Stimulated activated CD4-positive, alpha-beta T cell treated with anti-CD3 and anti-CD28 coated beads, TNF-alpha, amount 100 ng/mL, for 4 hours (primary cell): Measurements from ENCODE around the gene CYB5D1.

ENCODE experiments used
- DNase-seq, 3 experiments: peaks; one replicate each; pipeline ENCODE4 v3.0.0-alpha.2; 2020; ENCODE audit warnings: low read depth in 3 of 3

CYB5D1 gene

DNA sequence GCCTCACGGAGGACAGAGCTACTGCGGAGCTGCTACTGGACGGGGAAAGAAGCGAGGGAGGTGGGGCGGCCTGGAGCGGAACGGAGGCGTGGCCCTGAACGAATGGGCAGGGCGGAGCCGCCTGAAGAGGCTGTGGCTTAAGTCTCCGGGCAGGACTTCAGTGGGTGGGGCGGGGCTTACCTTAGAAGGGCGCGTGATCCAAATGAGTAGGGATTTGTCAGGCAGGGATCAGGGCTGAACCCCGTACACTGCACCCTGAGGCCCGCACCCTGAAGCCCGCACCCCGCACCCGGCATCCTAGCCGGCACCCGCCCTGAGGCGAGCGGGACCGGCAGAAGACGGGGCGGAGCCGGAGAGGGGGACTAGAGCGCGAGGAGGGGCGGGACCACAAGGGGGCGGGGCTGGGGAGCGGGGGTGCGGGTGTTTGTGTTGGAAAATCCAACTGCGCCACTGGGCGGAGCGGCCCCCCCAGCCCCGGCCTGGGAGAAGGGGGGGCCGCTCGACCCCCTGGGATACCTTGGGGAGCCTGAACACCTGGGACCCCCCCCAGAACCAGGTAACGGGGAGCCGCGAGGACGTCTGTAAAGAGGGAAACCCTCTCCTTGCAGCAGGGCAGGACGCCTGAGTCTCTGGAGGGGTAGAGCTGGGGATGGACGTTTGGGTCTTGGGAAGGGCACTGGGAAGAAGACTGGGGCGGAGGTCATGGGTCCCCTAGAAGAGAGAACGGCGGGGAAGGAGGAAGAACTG is 23.8 kb upstream of the CYB5D1 start, which contains the start of gene KDM6B:
TSS of gene KDM6B (plus strand) at position 423 of the 747 bp plus-strand sequence. CDS start 11,338 bp downstream, outside the sequence.
- peak in 2 of 3 experiments; percentile 76 to 81 for DNase-seq

DNA sequence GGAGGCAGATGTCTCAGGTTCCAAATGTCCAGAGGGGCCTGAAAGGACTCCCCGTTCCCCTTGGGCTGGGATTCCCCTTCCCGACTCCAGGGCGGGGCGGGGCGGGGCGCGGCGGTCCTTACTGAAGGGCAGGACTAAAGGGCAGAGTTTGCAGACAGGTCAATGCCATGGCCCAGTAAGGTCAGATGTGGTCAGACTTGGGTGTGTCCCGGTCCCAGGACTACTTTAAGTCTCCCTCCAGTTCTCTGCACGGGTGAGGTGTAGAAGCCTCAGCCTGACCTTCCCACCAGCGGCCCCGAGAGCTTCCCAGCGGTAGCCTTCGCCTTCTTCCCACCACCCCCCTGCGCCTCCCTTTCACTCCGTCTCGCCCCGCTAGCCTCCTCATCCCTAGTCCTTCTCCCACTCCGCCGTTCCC is 23.3 kb upstream of the CYB5D1 start:
- DNase-seq = no peak

DNA sequence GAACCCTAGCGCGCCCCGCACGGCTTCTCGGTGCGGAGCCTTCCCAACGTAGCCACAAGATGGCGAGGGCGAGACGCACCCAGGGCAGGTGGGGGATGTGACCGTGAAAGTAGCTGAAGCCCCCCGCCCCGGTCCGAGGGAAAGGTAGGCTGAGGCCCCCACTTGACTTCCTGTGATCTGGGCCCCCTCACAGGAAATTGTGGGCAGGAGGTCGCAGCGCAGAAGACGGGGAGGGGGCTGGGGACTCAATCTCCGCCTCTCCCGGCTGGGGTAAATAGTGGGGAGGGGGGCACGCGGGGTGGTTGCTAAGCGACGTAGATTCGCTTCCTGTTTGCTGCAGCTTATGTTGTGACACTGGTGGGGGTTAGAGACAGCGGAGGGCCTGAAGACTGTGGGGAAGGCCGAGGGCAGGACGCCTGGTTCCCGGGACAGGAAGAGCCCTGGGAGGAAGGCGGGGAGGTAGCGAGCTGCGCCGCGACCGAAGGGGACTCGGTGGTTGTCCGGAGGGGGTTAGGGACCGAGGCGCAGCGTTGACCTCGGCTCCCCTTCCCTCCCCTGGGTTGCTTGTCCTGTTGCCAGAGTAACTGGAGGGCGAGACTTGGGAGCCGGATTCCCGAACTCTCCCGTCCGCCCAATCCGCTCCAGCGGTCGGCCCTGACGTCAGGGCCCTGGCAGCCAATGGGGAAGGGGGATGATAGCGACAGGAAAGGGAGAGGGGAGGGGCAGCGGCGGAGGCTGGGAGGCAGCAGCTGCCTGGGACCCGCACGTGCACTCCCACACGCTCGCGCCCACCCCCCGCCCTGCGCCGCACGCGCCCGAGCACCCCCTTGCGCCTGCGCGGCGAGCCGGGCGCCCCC is 22.6 kb upstream of the CYB5D1 start:
- peak; percentile 77 to 84 (median 82) for DNase-seq

DNA sequence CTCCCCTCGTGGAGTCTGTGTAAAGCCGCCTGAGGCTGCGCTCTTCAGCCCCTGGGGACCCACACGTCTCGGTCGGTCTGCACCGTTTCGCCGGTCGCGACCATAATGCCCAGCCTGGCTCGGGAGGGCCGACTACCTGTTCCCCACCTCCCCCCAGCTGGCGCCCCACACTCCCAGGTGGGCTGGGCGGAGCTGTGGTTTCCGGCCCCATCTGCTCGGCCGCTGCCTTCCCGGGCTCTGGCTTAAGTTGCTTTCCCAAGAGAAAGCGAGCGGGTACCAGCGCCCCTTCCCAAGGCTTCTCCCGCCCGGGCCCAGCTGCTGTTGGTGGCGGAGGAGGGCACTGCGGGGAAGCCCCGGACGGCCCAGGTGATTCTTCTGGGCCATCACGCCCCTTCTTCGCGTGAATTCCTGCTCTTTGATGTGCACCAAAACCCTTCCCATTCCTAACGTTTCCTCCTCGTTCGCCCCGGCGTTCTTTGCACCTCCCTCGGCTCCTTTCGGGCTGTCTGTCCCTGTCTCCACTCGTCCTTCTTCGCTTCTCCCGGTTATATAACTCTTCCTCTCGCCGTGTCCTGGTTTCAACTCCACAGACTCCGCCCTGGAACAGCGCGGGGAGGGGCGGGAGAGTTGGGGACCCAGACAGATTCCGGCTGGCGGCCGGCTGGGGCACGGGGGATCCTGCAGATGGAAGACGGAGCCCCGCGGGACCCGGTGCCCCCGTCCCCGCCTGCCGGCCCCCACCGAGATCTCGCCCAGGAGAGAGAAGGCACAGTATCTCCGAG is 21.8 kb upstream of the CYB5D1 start:
- no peak for DNase-seq

DNA sequence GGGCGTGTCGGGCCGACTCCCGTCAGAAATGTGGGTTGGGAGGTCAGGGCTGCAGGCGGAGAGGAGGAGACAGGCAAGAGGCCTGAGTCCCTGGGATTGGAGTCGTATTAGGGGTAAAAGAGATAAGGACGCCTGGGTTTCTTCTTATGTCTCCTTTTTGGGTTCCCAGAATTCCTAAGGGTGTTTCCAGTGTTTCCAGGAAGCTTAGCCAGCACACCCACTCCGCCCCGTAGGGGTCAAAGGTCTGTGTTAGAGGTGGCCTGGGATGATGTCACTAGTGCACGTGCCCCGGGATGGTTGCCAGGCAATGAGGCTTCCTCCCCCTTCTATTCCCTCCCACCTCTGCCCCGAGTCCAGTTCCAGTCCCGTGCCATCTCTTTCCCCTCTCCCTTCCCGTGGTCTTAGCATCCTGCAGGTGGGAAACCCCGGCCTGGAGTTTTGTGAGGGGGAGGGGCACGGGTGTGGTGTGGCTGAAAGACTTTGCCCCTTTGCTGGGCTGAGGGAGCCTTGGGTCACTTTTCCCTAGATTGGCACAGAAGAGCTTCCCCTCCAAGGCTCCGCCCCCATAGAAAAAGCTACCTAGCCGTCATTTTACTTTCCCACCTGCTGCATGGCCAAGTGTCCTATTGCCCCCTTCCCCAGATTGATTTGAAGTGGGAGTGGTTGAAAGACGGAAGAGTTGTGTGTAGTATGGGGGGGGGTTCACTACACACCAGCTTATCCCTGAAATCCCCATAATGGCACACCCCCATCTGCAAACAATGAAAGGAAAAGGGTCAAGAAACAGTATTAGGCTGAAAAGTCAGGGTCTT is 21.0 kb upstream of the CYB5D1 start:
- DNase-seq = no peak

DNA sequence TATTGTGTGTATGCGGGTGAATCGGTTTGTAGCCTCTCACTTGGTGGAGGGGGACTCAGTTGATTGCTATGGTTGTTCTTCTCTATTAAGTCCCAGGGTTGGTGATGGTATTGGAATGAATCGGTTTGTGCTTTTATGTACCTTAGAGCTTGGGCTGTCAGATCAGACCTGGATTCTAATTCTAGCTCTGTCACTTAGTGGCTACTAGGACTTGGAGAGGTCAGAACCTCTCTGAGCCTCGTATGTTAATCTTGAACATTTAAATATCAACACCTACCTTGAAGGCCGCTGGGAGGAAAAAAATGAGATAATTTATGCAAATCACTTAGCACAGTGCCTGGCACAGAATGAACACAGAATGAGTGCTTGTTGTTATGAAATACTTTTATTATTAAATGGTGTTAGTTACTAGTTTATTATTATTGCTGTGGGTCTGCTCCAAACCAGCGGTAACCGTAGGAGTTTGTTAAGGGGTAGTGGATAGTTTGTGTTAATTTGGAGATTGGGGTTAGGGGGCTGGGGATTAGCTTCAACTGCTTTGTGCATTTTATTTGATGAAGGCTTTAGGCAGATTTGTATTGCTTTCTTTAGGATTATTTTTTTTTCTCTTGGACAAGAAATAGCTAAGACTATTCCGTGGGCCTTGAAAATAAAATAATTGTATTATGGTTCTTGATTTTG is 20.3 kb upstream of the CYB5D1 start:
- no peak for DNase-seq

DNA sequence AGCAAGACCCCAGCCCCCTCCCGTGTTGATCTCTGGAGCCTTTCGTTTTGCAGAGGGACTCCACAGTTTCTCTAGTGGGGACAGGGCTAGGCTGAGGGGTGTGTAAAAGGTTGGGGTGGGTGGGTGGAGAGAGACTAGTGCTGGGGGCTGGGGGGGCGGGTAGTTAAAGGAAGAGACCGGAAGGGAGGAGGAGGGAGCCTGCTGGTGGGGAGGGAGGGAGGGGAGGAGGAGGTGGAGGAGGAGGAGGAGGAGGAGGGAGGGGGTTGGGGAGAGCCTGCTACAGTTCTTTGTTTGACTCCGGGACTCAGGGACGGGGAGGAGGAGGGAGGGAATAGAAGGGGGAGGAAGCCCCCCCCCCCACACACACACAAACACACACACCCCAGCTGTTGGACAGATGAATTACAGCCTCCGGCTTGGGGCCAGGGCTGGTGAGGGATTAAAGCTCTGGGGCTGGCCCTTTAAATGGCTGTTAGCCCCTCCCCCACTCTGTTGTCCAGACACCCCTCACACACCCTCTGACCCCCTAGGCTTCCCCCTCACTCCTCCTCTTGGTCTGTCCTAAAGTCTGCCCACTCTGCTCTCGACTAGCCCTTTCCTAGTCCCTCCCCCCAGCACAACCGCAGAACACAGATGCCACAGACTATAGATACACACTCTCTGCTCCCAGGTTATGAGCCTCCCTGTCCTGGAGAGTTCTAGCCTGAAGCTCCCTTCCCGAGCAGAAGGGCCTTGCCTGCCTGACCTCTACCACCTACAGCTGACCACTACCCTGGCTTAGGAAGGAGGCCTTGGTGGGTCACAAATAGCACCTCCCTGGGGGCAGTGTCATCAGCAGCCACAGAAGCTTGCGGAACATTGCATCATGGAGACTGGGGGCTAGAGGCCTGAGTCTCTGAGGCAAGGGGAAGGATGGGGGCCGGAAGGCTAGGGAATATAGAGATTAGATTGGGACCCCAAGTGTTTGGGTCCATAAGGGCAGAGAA is 19.4 kb upstream of the CYB5D1 start:
- no peak for DNase-seq

DNA sequence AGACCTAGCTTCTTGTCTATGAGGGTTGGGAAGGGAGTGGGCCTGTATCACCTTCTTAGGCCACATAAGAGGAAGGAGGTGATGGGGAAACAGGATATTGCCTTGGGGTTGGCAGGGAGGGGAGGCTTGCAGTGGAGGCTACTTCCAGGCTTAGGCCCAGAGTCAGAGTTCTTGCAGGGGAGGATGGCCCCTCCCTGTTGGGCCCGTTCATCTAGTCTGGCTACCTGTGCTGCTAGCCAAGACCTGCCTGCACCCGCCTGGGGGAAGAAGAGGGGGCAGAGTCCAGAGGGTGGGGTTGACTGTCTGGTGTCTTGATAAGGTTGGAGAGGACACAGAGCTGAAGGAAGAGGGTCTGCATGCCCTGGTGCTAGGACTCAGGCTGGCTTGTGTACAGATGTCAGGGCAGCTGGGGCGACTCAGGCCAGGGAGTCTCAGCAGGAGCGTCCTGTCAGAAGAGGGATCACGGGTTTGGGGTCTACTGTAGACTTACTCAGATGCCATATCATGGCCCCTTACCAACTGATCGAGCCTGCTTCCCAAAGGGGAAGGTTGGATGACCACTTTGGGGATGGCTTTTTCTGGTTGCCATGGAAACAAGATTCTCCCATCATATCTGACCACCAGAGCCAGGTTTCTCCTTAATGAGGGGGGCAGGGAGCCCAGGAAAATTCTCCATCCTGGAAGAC is 18.5 kb upstream of the CYB5D1 start:
- DNase-seq = no peak

DNA sequence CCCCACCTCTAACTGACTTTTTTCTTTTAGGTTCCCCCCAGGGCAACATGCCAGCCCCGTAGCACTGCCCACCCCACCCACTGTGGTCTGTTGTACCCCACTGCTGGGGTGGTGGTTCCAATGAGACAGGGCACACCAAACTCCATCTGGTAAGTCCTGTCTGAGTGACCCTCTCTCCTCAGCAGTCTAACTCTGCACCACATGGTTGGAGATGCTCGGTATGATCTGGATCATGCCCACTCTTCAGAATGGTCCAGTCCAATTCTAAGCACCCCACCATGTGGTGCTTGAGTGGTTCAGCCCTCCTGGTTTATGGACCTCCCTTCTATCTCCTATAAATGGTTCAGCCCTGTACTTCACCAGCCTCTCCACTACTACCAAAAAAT is 17.9 kb upstream of the CYB5D1 start:
- no peak for DNase-seq

DNA sequence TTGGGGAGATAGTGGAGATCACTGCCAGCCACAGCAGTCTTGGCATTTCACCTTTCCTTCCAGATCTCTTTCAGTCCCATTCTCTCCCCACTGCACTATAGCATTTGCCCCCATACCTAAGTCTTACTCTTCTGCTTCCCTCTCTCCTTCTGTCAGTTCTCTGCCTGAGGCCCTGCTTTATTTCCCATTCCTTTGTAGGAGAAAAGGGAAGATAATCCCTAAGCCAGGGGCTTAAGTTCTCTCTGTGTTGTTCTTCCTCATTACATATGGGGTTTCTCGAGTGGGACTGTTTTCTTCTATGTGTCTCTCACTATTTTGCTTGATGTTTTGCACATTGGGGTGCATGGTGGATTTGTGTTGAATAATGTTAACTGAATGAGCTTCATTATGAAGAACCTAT is 17.4 kb upstream of the CYB5D1 start:
- DNase-seq = no peak

DNA sequence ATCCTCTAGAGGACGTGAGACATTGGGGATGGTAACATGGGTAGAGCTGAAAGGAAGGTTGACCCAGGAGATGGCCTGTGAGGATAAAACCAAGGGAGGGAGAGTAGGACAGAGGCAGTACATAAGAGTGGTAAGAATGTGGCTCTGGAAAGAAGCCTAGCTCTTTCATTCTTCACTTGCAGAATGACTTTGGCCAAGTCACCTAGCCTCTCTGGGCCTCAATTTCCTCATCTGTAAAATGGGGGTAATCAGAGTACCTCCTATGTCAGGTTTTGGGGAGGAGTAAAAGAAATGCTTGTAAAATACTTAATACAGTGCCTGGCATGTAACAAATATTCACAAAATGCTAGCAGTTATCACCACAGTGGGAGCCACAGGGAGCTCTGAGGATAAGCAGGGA is 16.9 kb upstream of the CYB5D1 start:
- DNase-seq = no peak

DNA sequence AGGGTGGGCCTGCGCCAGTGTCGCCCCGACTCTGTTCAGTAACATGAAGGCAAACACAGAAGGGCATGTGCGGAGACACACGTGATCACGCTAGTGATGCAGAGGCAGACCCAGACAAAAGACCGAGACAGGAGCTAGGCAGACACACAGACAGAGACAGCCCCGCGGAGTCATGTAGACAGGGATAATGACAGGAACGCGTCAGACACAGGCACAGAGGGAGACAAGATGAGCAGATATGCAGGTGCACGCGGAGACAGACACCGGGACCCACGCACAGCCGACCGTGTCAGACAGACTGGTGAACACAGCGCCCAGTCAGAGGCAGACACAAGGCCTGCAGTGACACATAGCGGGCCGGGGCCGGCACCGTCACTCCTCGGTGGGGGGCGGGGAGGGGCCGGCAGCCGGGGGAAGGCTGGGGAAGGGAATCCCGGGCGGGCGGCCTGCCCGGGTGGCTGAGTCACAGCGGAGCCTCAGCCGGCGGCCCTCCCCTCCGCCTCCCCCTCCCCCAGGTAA is 16.3 kb upstream of the CYB5D1 start:
- DNase-seq = peak; percentile 91 to 96 (median 95)

DNA sequence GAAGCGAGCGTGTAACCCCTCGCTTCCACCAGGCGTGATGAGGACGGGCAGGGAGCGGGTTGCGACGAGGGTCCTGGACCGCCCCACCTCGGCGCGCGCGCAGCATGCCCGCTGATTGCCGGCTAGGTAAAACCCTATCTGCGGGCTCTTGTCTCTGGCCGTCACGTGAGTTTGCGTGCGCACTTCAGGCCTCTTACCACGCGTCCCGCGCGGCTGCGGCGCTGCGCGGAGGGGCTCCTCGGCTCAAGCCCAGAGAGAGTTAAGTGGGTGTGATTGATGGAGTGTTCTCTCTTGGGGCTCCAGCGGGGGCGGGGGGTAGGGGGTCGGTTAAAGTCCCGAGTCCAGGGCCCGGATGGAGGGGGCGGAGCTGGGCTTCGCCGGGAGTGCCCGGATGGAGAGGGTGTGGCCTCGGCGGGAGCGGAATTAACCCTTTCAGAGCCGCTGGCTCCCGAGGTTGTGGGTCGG is 15.9 kb upstream of the CYB5D1 start:
- peak; percentile 80 to 84 (median 82) for DNase-seq

DNA sequence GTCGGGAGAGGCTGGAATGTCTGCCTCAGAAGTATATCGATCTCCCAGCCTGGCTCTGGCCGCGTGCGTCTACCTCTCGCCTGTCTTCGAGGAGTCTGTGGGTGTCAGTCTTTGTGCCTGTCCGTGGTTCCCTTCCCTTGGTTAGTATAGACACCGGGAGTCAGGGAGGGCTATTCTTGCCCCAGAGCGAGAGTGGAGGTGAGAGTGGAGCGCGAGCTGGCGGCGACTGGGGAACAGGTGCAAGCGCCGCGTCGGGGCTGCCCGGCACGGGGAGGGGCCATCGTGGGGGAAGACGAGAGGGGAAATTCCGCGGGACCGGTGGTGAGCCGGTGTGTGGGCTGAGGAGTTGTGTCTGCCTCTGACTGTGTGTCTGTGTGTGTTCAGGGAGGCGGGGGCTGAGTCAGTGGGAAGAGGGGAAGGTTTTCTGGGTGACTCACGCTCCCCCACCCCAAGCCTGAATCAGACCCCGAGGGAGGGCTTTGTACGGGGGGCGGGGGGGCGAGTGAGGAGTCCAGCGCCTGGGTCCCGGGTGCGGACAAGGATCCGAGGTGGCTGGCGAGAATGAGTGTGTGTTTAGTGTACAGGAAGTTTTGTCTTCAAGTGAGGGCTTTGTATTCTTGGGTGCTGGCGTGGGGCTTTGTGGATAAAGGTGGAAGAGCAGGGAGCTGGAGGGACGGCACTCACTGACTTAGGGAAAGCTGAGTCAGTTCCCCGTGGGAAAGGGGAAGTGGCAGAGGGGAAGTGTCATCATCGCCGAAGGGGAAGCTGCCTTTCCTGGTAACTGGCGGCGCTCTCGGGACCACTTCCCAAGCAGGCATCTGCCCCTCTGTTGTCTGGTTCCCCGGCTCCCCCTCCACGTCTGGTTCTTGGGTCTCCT is 15.2 kb upstream of the CYB5D1 start:
- peak; percentile 90 to 99 (median 97) for DNase-seq

DNA sequence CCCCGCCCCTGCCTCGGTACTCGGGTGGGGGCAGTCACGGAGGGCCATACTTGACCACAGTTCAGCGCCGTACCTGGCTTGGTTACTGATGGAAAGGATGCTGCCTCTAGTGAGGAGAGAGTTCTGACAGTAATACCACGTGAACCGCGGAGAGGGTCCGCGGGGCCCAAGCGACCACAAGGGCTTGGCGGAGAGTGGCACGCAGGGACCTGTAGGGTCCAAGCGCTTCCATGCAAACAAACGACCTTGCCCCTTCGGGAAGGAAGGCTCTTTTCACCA is 14.6 kb upstream of the CYB5D1 start:
- no peak for DNase-seq

DNA sequence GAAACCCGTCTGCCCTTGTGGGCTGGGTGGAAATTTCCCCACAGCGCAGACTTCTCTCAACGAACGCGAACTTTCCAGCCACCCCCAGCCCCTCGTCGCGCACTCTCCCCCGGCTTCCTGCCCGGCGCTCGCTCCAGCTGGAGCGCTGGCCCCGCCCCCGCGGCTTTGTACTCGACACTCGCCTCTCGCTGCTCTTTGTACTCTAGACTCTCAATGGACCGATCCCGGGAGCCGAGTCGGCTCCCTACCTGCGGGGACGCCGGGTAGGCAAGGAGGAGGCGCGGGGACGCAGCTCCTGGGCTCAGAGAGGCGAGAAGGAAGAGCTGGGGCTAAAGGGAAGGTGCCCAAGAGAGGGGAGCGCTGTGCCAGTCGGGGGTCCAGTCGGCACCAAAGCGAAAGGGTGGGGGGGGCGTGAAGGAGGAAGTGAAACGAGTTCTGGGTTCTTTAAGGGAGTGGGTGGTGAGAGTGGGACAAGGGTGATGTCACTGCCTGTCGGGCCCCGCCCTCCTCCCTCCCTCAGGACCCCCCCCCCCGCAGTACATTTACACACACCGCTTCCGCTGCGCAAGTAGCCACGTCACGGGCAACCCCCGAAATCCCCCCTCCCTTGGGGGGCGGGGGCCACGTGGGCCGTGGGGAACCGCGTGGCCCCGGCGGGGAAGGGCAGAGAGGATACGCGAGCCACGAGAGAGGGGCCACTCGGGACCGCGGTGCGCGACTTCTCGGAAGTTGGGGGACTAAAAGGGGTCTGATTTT is 14.1 kb upstream of the CYB5D1 start:
- DNase-seq = peak; percentile 84 to 92 (median 91)
